HG03354 (cell line): ENCODE results near the gene SP140.
"Not testable (repeated sequence)": the region's sequence is repeated elsewhere in the genome, so short reads cannot be mapped to it uniquely, and the experiment has no call there.

ENCODE experiments used
- ATAC-seq: cut with Tn5 transposase; IDR thresholded peaks from one replicate; pipeline ENCODE4 v1.9.1; 2021; ENCODE audit warnings: mild to moderate bottlenecking; ENCODE audit not compliant: unreplicated experiment, poor library complexity, severe bottlenecking

SP140 gene

GRCh38 chr2:230322561-230323384 is 97.2 kb downstream of the SP140 start:
- ATAC-seq: no peak

GRCh38 chr2:230323385-230324106 is 98.0 kb downstream of the SP140 start:
- no peak for ATAC-seq

DNA sequence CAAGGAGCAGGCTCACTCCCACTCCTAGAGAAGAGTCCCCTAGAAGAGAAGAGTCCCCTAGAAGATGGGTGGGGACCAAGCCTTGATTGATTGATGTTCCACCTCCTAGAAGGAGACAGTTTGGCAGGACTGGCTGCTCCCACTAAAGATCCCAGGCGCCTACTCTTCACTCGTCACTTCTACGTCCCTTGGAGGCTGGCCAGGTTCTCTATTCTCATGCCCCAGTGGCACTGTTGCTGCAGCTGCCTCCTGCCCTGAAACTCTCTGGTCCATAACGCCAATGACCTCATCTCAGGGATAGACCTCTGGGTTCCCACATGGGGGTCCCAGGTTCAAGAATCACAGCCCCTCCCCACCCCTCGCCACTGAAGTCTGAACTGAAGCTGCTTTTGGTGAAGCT is 99.0 kb downstream of the SP140 start:
- ATAC-seq: no peak

GRCh38 chr2:230325316-230326243 is 100.0 kb downstream of the SP140 start:
- no peak for ATAC-seq

- peak; percentile 93 for ATAC-seq
Measured at GRCh38 chr2:230326453-230327417, 101.2 kb downstream of the SP140 start, which contains the start of gene SP140L. Gene SP140L, plus strand, starts transcription at chr2:230327193. Its CDS starts 77 bp downstream, at chr2:230327270.

DNA sequence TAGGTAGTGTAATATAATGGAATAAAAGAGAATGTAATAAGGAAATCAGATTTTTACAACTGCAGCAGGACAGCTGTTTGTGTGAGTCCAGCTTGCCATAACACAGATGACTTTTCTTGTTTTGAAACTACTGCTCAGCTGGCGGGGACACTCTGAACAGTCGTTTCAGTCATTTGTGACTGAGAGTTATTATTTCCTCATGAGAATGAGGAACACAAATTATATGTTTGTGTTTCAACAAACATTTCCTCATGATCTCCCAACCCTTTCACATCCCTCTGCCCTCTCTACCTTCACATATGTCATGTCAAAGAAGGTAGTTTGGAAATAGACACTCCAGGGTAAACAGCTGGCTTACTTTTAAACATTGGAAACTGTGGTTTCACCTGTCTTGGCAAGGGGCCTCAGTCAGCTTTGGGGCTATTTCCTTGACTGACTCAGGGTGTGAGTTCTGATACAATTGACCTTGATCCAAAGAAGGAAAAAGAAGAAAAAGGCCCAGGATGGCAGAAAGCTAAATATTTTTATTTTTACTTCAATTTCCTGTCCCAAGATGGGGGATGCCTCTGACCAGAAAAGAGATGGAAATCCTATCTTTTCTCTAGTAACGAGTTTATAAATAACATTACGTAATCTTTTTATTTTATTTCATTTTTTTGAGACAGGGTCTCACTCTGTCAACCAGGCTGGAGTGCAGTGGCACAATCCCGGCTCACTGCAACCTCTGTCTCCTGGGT is 102.0 kb downstream of the SP140 start:
- peak; percentile 82 for ATAC-seq

DNA sequence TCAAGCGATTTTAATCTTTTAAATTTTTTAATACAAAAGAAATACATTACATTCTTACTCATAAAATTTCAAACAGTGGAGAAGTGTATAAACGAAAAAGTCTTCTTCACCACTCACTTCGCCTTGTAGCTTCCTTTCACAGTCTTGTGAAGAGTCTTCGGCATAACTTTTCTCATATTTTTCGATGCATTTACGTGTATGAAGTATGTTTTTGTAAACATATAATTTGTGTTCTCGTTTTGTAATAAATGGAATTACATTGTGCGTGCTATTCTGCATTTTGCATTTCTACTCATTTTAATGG is 102.6 kb downstream of the SP140 start:
- ATAC-seq: no peak

DNA sequence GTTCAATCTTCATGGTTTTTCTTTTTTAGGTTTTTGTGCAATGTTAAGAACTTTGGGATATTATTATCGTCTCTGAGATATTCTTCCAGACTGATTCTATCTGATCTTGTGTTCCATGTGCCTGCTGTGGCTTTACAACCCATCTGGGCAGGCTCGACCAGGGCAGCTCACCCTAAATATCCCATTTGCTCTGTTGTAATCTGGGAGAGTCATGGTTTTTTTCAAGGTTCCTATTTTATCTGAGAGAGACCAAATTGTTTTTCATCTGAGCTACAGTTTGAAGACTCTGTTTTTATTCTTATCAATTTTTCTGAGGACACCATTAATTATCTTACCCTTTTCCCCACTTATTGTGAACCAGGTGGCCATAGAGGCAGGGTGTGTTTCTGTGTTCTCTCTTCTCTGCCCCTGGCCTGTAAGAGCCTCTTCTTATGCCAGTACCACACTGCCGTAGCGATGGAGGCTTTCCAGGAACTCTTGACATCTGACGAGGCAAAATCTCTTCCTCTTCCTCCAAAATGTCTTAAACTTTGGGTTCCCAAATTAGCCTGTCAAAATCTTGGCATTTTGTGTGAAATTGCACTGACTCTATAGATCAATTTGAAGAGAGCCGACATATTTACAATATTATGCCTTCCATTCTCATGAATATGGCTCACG is 104.5 kb downstream of the SP140 start:
- ATAC-seq: no peak

DNA sequence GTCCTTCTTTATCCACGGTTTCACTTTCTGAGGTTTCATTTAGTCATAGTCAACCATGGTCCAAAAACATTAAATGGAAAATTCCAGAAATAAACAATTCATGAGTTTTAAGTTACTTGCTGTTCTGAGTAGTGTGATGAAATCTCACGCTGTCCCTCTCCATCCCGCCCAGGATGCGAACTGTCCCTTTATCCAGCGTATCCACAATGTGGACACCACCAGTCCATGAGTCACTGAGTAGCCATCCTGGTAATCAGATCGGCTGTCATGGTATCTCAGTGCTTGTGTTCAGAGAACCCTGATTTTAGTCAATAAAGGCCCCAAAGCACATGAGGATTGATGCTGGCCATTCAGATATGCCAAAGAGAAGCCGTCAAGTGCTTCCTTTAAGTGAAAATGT is 105.2 kb downstream of the SP140 start:
- no peak for ATAC-seq

- ATAC-seq: no peak
Measured at GRCh38 chr2:230335461-230335863, 109.9 kb downstream of the SP140 start.

DNA sequence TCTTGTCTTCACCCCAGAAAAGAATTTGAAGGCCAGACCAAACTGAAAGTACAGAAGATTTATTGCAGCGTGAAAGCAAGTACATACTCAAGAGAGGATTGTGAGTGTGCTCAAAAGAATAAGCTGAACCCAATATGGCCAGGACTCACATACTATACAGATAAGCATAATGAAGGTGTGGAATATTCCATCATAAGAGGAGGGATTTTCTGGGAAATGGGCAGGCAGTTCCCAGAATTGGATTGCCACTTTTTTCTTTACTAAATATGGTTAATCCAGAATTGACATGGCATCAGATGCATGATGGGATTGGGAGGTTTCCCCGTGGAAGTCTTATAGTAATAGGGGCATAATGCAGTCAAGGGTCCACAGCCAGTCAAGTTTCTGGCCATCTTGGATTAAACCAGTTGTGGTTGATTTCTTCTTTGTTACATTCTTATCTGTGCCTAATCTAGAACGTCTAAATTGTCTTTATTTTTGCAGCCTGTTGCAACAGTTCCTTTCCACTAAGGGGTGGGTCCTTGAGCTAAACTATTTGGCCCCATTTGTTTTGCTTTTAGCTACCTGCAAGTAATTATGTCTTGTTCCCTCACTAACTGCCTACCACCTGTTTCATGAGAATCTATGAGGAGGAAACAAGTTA is 110.4 kb downstream of the SP140 start:
- ATAC-seq: no peak

DNA sequence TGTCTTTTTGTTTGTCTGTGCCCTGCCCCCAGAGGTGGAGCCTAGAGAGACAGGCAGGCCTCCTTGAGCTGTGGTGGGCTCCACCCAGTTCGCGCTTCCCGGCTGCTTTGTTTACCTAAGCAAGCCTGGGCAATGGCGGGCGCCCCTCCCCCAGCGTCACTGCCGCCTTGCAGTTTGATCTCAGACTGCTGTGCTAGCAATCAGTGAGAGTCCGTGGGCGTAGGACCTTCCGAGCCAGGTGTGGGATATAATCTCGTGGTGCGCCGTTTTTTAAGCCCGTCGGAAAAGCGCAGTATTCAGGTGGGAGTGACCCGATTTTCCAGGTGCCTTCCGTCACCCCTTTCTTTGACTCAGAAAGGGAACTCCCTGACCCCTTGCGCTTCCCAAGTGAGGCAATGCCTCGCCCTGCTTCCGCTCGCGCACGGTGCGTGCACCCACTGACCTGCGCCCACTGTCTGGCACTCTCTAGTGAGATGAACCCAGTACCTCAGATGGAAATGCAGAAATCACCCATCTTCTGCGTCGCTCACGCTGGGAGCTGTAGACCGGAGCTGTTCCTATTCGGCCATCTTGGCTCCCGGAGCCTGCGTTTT is 116.5 kb downstream of the SP140 start:
- ATAC-seq: not testable (repeated sequence)

GRCh38 chr2:230343041-230343624 is 117.6 kb downstream of the SP140 start:
- ATAC-seq: not testable (repeated sequence)

DNA sequence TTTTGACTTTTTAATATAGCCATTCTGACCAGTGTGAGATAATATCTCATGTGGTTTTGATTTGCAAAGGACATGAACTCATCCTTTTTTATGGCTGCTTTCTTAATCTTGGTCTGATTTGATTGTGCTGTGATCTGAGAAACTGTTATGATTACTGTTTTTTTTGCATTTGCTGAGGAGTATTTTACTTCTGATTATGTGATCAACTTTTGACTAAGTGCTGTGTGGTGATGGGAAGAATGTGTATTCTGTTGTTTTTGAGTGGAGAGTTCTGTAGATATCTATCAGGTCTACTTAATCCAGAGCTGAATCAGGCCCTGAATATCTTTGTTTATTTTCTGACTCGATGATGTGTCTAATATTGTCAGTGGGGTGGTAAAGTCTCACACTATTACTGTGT is 118.2 kb downstream of the SP140 start:
- ATAC-seq: no peak

- no peak for ATAC-seq
Measured at GRCh38 chr2:230346465-230346864, 120.9 kb downstream of the SP140 start.

DNA sequence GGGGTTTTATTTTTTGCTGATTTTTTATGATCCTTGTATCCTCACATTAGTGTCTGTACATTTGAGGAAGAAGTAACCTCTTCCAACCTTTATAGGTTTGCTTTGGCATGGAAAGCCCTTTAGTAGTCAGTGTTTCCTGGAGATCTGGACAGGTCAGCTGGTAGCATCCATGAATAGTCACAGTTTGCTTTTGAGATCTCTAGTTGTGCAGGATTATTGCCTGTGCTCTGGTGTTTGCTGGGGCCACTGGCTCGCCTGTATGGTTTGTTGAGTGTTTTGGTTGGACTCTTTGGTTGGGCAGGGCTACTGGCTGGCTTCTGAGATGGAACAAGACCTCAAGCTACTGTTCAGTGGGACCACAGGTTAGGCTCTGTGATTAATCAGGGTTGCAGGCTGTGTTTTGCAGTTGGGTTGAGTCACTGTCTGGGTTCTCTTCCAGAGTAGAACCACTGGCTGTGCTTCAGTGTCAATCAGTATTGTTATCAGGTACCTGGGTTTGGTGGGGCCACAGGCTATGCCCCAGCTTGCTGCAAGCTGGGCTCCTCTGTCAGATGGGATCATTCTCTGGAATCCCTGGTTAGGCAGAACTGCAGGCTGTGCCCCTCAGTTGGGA is 121.5 kb downstream of the SP140 start:
- ATAC-seq: no peak
